ENCODE data around the gene POTEH. TPM values are rescaled to one million over a fixed set of nuclear protein-coding genes. Genes with fewer than 3 reads are reported as not detected.
"Not testable (repeated sequence)": the region's sequence is repeated elsewhere in the genome, so short reads cannot be mapped to it uniquely, and the experiment has no call there.

Gene POTEH
- total RNA-seq, 1 experiment from 2014 or later: not detected

GRCh38 chr22:15714125-15714524, 24.3 kb downstream of the POTEH start:
- DNase-seq, H3K27me3 ChIP-seq, H3K9me3 ChIP-seq, H3K36me3 ChIP-seq, H3K4me3 ChIP-seq: not testable (repeated sequence)

- not testable (repeated sequence) for H3K36me3 ChIP-seq, H3K9me3 ChIP-seq, DNase-seq, H3K4me3 ChIP-seq, H3K27me3 ChIP-seq
Observed at GRCh38 chr22:15721884-15722283, 32.1 kb downstream of the POTEH start.

- not testable (repeated sequence) for H3K9me3 ChIP-seq, H3K4me3 ChIP-seq, H3K36me3 ChIP-seq, H3K27me3 ChIP-seq, DNase-seq
Observed at GRCh38 chr22:15729209-15729917, 39.5 kb downstream of the POTEH start.

DNA sequence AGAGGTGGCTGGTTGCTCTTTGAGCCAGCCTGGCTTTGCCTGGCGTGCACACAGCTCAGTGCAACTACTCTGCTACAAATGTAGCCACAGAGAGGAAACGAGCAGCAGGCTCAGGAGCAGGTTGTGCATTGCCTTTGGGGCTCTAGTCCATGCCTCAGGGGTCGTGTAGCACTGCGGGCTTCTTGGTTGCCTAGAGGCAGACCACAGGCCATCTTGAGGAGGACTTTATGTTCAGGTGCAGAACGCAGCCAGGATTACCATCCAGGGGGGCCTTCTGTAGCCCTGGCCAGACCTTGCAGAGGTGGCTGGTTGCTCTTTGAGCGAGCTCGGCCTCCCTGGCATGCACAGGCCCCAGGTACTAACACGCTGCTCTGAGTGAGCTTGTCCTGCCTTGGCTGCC, 41.2 kb downstream of the POTEH start:
- H3K4me3 ChIP-seq, H3K9me3 ChIP-seq, DNase-seq, H3K36me3 ChIP-seq, H3K27me3 ChIP-seq: not testable (repeated sequence)

- H3K4me3 ChIP-seq, DNase-seq, H3K9me3 ChIP-seq, H3K36me3 ChIP-seq, H3K27me3 ChIP-seq: not testable (repeated sequence)
Observed at GRCh38 chr22:15734411-15734810, 44.6 kb downstream of the POTEH start.

- H3K9me3 ChIP-seq, DNase-seq, H3K36me3 ChIP-seq, H3K4me3 ChIP-seq, H3K27me3 ChIP-seq: not testable (repeated sequence)
Observed at GRCh38 chr22:15738157-15738908, 48.5 kb downstream of the POTEH start.

DNA sequence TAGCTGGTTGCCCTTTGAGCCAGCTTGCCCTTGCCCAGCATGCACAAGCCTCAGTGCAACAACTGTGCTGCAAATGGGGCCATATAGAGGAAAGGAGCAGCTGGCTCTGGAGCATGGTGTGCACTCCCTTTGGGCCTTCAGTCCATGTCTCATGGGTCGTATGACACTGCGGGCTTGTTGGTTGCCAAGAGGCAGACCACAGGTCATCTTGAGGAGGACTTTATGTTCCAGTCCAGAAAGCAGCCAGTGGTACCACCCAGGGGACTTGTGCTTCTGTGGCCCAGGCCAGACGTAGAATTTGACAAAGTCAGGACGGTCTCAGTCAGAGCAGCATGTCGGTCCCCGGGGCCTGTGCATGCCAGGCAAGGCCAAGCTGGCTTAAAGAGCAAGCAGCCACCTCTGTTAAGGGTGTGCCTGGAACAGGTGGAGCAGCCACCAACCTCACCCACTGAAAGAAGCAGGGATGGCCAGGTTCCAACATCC, 49.1 kb downstream of the POTEH start:
- H3K36me3 ChIP-seq, H3K27me3 ChIP-seq, H3K9me3 ChIP-seq, H3K4me3 ChIP-seq, DNase-seq: not testable (repeated sequence)

DNA sequence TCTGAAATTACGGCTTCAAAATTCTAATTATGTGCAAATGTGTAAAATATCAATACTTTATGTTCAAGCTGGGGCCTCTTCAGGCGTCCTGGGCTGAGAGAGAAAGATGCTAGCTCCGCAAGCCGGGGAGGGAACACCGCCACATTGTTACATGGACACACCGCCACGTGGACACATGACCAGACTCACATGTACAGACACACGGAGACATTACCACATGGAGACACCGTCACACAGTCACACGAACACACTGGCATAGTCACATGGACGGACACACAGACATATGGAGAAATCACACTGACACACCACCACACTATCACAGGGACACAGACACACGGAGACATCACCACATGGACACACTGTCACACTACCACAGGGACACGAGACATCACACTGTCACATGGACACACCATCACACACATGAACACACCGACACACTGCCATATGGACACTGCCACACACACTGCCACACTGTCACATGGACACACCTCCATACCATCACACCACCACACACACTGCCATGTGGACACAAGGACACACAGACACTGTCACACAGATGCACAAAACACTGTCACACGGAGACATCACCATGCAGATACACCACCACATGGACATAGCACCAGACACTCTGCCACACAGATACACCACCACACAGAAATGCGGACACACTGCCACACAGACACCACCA, 58.0 kb downstream of the POTEH start:
- not testable (repeated sequence) for H3K9me3 ChIP-seq, H3K36me3 ChIP-seq, H3K27me3 ChIP-seq, H3K4me3 ChIP-seq, DNase-seq

GRCh38 chr22:15749181-15749970, 59.5 kb downstream of the POTEH start:
- not testable (repeated sequence) for H3K27me3 ChIP-seq, H3K4me3 ChIP-seq, H3K36me3 ChIP-seq, H3K9me3 ChIP-seq, DNase-seq

DNA sequence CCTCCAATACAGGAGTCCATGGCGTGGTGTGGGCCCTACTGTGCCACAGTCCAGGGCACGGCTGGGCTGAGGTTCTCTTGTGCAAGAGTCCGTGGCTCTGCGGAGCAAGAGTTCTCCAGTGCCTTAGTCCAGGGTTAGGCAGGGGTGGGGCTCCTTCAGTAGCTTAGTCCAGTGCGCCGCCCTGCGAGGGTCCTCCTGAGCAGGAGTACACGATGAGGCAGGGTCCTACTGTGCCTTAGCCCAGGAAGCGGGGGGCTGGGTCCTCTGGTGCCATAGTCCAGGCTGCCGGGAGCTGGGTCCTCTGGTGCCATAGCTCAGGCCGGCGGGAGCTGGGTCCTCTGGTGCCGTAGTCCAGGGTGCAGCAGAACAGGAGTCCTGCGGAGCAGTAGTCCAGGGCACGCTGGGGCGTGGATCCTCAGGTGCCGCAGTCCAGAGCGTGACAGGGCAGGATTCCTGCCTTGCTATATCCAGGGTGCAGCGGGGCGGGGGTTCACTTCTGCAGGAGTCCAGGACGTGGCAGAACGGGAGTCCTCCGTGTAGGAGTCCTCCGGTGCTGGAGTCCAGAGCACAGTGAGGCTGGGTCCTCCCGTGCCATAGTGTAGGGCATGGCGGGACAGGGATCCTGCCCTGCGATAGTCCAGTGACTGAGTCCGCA, 69.7 kb downstream of the POTEH start:
- not testable (repeated sequence) for DNase-seq

DNA sequence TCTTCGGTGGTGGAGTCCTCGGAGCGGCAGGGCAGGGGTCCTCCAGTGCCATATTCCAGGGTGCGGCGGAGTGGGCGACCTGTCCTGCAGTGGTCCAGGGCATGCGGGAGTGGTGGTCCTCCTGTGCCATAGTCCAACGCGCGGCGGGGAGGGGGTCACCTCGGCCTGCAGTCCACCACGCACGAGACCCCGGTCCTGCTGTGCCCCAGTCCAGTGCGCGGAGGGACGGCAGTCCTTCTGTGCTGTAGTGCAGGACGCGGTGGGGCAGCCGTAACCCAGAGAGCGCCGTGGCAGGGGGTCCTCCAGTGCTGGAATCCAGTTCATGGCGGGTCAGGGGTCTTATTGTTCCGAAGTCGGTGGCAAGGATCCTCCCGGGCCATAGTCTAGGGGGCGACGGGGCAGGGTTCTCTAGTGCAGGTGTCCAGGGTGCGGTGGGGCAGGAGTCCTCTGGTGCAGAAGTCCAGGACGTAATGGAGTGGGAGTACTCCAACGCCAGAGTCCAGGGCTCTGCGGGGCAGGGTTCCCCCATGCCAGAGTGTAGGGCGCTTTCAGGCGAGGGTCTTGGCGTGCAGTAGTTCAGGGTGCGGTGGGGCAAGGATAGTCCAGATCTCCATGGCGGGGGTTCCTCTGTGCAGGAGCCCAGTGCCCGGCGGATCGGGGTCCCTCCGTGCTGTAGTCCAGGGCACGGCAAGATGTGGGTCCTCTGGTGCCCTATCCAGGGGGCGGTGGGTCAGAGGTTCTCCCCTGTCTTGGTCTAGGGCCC, 70.7 kb downstream of the POTEH start:
- not testable (repeated sequence) for H3K9me3 ChIP-seq, H3K4me3 ChIP-seq, DNase-seq, H3K36me3 ChIP-seq, H3K27me3 ChIP-seq

More for the DNA sequence above, 69.7 kb downstream of the POTEH start:
- H3K36me3 ChIP-seq, H3K27me3 ChIP-seq, H3K4me3 ChIP-seq, H3K9me3 ChIP-seq: not testable (repeated sequence)

DNA sequence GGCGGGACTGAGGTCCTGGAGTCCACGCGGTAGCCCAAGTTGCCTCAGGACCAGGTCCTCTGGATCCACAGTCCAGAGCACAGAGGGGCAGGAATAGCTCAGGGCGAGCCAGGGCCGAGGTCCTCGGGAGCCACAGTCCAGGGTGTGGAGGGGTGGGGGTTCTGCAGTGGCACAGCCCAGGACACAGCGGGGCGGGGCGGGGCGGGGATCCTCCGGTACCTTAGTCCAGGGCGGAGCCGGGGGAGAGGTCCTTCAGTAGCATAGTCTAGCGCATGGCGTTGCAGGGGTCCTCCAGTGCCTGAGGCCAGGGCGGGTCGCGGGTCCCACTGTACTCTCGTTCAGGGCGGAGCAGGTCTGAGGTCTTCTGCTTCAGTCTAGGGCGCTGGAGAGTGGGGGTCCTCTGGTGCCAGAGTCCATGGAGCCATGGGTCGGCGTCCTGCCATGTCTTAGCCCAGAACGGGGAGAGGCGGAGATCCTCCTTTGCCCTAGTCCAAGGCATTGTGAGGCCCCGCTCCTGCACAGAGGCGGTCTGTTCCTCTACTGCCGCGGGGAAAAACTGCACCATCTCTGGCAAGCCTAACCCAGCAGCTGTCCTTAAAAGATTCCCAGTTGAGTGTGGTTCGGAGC, 71.4 kb downstream of the POTEH start:
- not testable (repeated sequence) for DNase-seq, H3K4me3 ChIP-seq, H3K27me3 ChIP-seq, H3K36me3 ChIP-seq, H3K9me3 ChIP-seq

DNA sequence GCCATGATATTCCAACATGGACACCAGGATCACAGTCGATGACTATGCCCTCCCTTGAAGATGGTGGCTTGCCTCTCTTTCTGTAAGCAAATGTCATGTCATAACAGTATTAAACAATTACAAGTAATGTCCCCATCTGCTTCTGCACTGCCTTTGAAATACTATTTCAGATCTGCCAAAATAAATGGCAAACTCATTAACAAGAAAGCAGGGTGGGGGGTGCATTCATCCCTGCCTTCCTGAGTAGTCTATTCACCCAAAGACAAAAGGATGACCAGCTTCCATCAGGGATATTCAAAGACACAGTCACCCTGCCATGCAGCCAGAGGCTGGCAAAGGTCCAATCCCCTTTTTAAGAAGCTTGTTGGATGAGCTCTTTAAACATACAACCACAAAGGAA, 73.7 kb downstream of the POTEH start:
- not testable (repeated sequence) for H3K9me3 ChIP-seq, H3K4me3 ChIP-seq, H3K36me3 ChIP-seq, H3K27me3 ChIP-seq, DNase-seq

Measured in MG63 (cell line).